Sciatic nerve (tissue), 2 donors: ENCODE data around the gene SFXN3. TPM values are rescaled to one million over a fixed set of nuclear protein-coding genes. Genes with fewer than 3 reads are reported as not detected.

Experiments
- ATAC-seq: fragments of 200-7000 bp; cut with Tn5 transposase; one replicate; pipeline ENCODE4 v1.9.1; 2020; ENCODE audit warnings: mild to moderate bottlenecking, moderate library complexity
- DNase-seq: peaks from one replicate; pipeline ENCODE4 v3.0.0-alpha.2; 2020; ENCODE audit warnings: low spot score
- intact Hi-C: fragments of 100-400 bp; cut with DNase I; formaldehyde crosslinking; loops from one replicate; pipeline ENCODE4 v1.14.2; 2022
- total RNA-seq: library from RNA; stranded (reverse); fragmentation: NEBNext Ultra II Directional; extraction: Animal tissue kit (Norgen Biotek cat#: 25700); gene quantifications from one replicate; pipeline ENCODE4 v1.2.1, GENCODE V29; 2021
- donor health status: DM: no; HTN: no; CAD: no.
- donor health status: DM: no; HTN: no; CAD: no.

The SFXN3 gene
- total RNA-seq, 1 donor from 2014 or later: 58.9 TPM

DNA sequence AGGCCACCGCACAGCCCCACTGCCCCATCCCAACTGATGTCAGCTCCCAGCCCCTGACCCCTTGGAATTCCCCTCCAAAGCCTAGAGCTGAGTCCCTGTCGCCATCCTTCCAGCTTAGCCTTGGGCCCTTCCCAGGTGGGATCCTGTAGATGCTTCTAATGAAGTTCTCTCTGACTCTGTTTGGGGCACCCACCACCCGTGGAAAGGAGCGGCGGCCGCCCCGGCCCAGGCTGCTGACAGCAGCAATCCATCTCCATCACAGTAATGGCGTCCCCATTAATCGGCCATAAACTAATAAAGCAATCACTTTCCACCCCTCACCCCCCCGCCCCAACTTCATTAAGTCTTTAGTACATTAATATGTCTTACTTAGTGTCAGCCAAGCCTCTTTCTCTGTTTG is 56.3 kb downstream of the SFXN3 start:
- intact Hi-C loops: no loop called here
- DNase-seq (no peak), ATAC-seq (no peak)

DNA sequence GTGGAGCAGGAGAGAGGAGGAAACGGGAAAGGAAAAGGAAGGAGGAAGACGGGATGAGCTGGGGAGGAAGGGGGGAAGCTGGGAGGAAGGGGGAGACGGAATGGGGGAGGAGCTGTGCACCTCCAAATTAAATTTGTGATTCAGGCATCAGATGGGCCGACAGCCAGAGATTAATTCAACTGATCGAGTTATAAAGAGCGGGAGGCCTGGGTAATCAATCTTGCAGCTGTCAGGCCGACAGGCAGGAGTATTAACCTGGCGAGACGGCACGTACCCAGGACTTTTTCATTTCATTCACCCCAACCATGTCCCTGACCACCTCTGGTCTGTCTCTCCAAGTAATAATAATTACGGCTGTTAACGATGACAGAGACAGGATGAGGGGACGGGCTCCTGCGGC is 56.9 kb downstream of the SFXN3 start:
- intact Hi-C loops: no loop called here
- DNase-seq (no peak), ATAC-seq (no peak)

DNA sequence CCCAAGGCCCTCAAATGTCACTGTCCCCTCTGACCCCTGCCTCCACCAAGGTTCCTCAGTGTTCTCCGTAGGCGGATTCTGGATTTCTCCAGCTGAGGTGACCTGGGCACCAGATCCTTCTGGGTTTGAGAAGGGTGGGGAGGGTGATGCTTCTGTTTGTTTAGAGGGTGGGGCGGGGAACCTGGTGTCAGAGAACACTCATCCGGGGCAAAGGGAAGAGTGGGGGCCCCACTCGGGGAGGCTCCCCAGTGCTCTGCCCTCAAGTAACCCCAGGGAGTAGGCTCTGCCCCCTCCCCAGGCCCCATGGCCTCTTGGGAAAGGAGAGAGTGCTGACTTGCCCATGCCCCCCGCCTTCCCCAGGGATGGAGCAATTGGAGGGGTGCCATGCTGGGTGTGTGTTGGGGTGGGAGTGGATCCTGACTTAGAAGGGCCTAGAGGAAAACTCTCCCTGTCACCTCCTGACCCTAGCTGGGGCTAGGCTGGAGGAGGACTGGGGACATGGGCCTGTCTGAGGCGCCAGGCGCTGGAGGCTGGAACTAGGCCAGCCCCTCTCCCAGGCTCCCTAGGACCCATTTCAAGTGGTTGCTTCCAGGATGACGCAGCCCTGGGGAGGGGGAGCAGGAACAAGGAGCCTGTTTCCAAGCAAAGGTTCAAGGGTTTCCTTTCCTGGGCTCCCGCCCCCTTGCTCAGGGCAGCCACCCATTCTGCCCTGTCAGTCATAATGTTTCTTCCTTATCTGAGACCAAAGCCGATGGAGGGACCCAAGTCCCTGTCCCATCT is 58.7 kb downstream of the SFXN3 start:
- DNase-seq (no peak), ATAC-seq (no peak)
- intact Hi-C loops: no loop called here

DNA sequence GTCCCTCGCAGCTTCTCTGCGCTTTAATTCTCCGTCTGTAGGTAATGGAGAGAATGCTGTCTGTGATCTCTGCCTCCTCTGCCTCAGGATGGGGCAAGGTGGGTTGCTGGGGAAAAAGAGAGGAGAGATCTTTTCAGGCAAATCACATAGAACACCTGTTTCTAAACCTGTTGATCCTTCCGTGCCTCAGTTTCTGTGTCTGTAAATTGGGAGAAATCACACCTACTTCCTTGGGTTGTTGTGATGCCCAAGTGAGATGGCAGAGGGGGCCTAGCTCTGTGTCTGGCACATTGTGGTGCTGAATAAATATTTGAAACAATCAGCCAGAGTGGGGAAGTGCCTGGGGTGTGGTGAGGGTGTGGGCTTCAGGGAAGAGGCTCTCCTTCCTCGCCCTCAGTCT is 59.6 kb downstream of the SFXN3 start:
- no peak for ATAC-seq
- DNase-seq: no peak
- intact Hi-C loops: no loop called here

Other genes with a start within 250 kb of the SFXN3 start
- gene SLF2, start 118.3 kb upstream of the SFXN3 start, total RNA-seq: 38.6 TPM
- 15.3 TPM for gene SEMA4G, start 61.7 kb upstream of the SFXN3 start, total RNA-seq
- 84.8 TPM for gene MRPL43, start 43.7 kb upstream of the SFXN3 start, total RNA-seq
- gene TWNK, start 43.7 kb upstream of the SFXN3 start, total RNA-seq: 5.9 TPM
- gene LZTS2, start 31.4 kb upstream of the SFXN3 start, total RNA-seq: 78.6 TPM
- 3.8 TPM for gene PDZD7, start 105 bp upstream of the SFXN3 start, total RNA-seq
- 4.7 TPM for gene KAZALD1, start 30.8 kb downstream of the SFXN3 start, total RNA-seq
- not detected for gene TLX1, start 100.1 kb downstream of the SFXN3 start, total RNA-seq
- gene LBX1, start 198.2 kb downstream of the SFXN3 start, total RNA-seq: not detected